ENCODE results near the gene RIPPLY3. TPM values are rescaled to one million over a fixed set of nuclear protein-coding genes. Genes with fewer than 3 reads are reported as not detected.
A peak's percentile ranks its signal among the peaks of the same experiment; 100 is the strongest.
"Not testable (repeated sequence)": the region's sequence is repeated elsewhere in the genome, so short reads cannot be mapped to it uniquely, and the experiment has no call there.

Gene RIPPLY3
- total RNA-seq, 2 experiments from 2014 or later, result 0.26 to 0.27 TPM

GRCh38 chr21:36985751-36986594 is 20.5 kb upstream of the RIPPLY3 start:
- no peaks in the 10 kb centered on the region for H3K9me3 Mint-ChIP-seq
- H3K27me3 Mint-ChIP-seq, result peaks cover 6% of the 10 kb centered on the region
- POLR2A ChIA-PET, result no interaction called here
- H3K4me1 Mint-ChIP-seq (ENCODE audit: low read depth), result peaks cover 41% of the 10 kb centered on the region
- peak; percentile 42 for DNase-seq
- intact Hi-C loops (cut with micrococcal nuclease), result loop anchor here (5.0 to 10.0 kb wide), 2 partner anchors 74 to 379 kb away; partner anchors contain the start of gene DYRK1A
- CTCF ChIA-PET, result interaction anchor here (2.1 kb wide), 1 partner anchor 24 kb away, joined by 8 read pairs; no protein-coding TSS in a partner anchor
- H3K36me3 Mint-ChIP-seq, result no peaks in the 10 kb centered on the region
- peak overlapping the region; percentile 71 for H3K27ac Mint-ChIP-seq
- H3K4me3 Mint-ChIP-seq, result peak overlapping the region; percentile 20

GRCh38 chr21:36987845-36988244 is 18.7 kb upstream of the RIPPLY3 start:
- Mint-ChIP-seq H3K4me3 (no peak overlapping the region), H3K4me1 (ENCODE audit: low read depth) (peaks cover 39% of the 10 kb centered on the region), H3K36me3 (no peaks in the 10 kb centered on the region), H3K27me3 (no peaks in the 10 kb centered on the region), H3K9me3 (no peaks in the 10 kb centered on the region), H3K27ac (peak overlapping the region; percentile 38)
- ChIA-PET CTCF (interaction anchor here (1.4 to 2.1 kb wide), 3 partner anchors 11 to 22 kb away, joined by 3 to 10 read pairs (median 8); no protein-coding TSS in a partner anchor), POLR2A (no interaction called here)
- intact Hi-C loops (cut with micrococcal nuclease), result loop anchor here (2.0 to 10.0 kb wide), 4 partner anchors 21 to 377 kb away; partner anchors contain the start of genes DYRK1A, HLCS, PIGP and TTC3
- no peak for DNase-seq

GRCh38 chr21:36988536-36988935 is 18.0 kb upstream of the RIPPLY3 start:
- peak overlapping the region; percentile 53 for H3K4me3 Mint-ChIP-seq
- POLR2A ChIA-PET, result no interaction called here
- DNase-seq, result no peak
- CTCF ChIA-PET, result interaction anchor here (2.6 to 5.2 kb wide), 2 partner anchors 22 to 23 kb away, joined by 16 to 51 read pairs; partner anchors contain the start of gene HLCS
- H3K27me3 Mint-ChIP-seq, result no peaks in the 10 kb centered on the region
- H3K36me3 Mint-ChIP-seq, result no peaks in the 10 kb centered on the region
- intact Hi-C loops (cut with micrococcal nuclease), result loop anchor here (2.0 to 10.0 kb wide), 4 partner anchors 22 to 376 kb away; partner anchors contain the start of genes DYRK1A, HLCS, PIGP and TTC3
- no peaks in the 10 kb centered on the region for H3K9me3 Mint-ChIP-seq
- H3K27ac Mint-ChIP-seq, result peak overlapping the region; percentile 15
- H3K4me1 Mint-ChIP-seq (ENCODE audit: low read depth), result peaks cover 39% of the 10 kb centered on the region

- H3K36me3 Mint-ChIP-seq, DNase-seq, H3K27me3 Mint-ChIP-seq, H3K9me3 Mint-ChIP-seq: not testable (repeated sequence)
- intact Hi-C loops (cut with micrococcal nuclease), result loop anchor here (1.0 to 10.0 kb wide), 5 partner anchors 12 to 376 kb away; partner anchors contain the start of genes DYRK1A, HLCS, PIGP and TTC3
- ChIA-PET CTCF (interaction anchor here (0.6 to 5.2 kb wide), 18 partner anchors 9 to 358 kb away, joined by 3 to 51 read pairs (median 4); partner anchors contain the start of gene HLCS), POLR2A (interaction anchor here (1.0 to 1.8 kb wide), 3 partner anchors 14 to 575 kb away, joined by 3 to 6 read pairs (median 3); no protein-coding TSS in a partner anchor)
- Mint-ChIP-seq H3K27ac (peak overlapping the region; percentile 78), H3K4me3 (peak overlapping the region; percentile 72), H3K4me1 (ENCODE audit: low read depth) (peaks cover 39% of the 10 kb centered on the region)
These were observed 17.3 kb upstream of the RIPPLY3 start for GRCh38 chr21:36989199-36989698.

- POLR2A ChIA-PET, result interaction anchor here (1.0 to 1.8 kb wide), 4 partner anchors 15 to 574 kb away, joined by 3 to 6 read pairs (median 3); no protein-coding TSS in a partner anchor
- H3K4me1 Mint-ChIP-seq (ENCODE audit: low read depth), result peaks cover 39% of the 10 kb centered on the region
These were observed 16.6 kb upstream of the RIPPLY3 start for GRCh38 chr21:36989699-36990507.

GRCh38 chr21:36990508-36991205 is 15.8 kb upstream of the RIPPLY3 start:
- no peak for DNase-seq
- no peaks in the 10 kb centered on the region for H3K36me3 Mint-ChIP-seq
- POLR2A ChIA-PET, result interaction anchor here (1.0 to 1.8 kb wide), 2 partner anchors 25 to 81 kb away, joined by 3 to 6 read pairs; no protein-coding TSS in a partner anchor
- H3K27ac Mint-ChIP-seq, result peak overlapping the region; percentile 44
- H3K27me3 Mint-ChIP-seq, result no peaks in the 10 kb centered on the region
- intact Hi-C loops (cut with micrococcal nuclease), result no loop called here
- peaks cover 37% of the 10 kb centered on the region for H3K4me1 Mint-ChIP-seq (ENCODE audit: low read depth)
- H3K9me3 Mint-ChIP-seq, result no peaks in the 10 kb centered on the region
- CTCF ChIA-PET, result interaction anchor here (0.8 to 5.2 kb wide), 16 partner anchors 9 to 360 kb away, joined by 3 to 51 read pairs (median 6); partner anchors contain the start of genes HLCS and RIPPLY3
- peak overlapping the region; percentile 65 for H3K4me3 Mint-ChIP-seq

More at GRCh38 chr21:36989699-36990507, 16.6 kb upstream of the RIPPLY3 start:
- CTCF ChIA-PET, result interaction anchor here (0.6 to 5.2 kb wide), 21 partner anchors 10 to 359 kb away, joined by 3 to 51 read pairs (median 4); partner anchors contain the start of genes HLCS and RIPPLY3
- H3K9me3 Mint-ChIP-seq, result no peaks in the 10 kb centered on the region
- no peaks in the 10 kb centered on the region for H3K36me3 Mint-ChIP-seq
- H3K27me3 Mint-ChIP-seq, result no peaks in the 10 kb centered on the region
- intact Hi-C loops (cut with micrococcal nuclease), result loop anchor here (1.0 to 10.0 kb wide), 5 partner anchors 13 to 375 kb away; partner anchors contain the start of genes DYRK1A, HLCS, PIGP and TTC3
- H3K27ac Mint-ChIP-seq, result peak overlapping the region; percentile 78
- H3K4me3 Mint-ChIP-seq, result peak overlapping the region; percentile 72
- peak; percentile 92 for DNase-seq

- ChIA-PET POLR2A (no interaction called here), CTCF (interaction anchor here (1.5 to 5.2 kb wide), 3 partner anchors 15 to 27 kb away, joined by 8 to 51 read pairs (median 33); partner anchors contain the start of gene HLCS)
These were observed 13.8 kb upstream of the RIPPLY3 start for GRCh38 chr21:36992671-36993070.

GRCh38 chr21:36994501-36995158 is 11.9 kb upstream of the RIPPLY3 start:
- Mint-ChIP-seq H3K36me3 (no peaks in the 10 kb centered on the region), H3K4me1 (ENCODE audit: low read depth) (peaks cover 5% of the 10 kb centered on the region), H3K4me3 (peak overlapping the region; percentile 41), H3K27me3 (peaks cover 2% of the 10 kb centered on the region), H3K27ac (no peak overlapping the region), H3K9me3 (no peaks in the 10 kb centered on the region)
- CTCF ChIA-PET, result no interaction called here
- intact Hi-C loops (cut with micrococcal nuclease), result no loop called here
- POLR2A ChIA-PET, result no interaction called here
- peak; percentile 70 for DNase-seq

More at GRCh38 chr21:36992671-36993070, 13.8 kb upstream of the RIPPLY3 start:
- intact Hi-C loops (cut with micrococcal nuclease), result no loop called here
- no peaks in the 10 kb centered on the region for H3K9me3 Mint-ChIP-seq
- DNase-seq, result no peak
- H3K4me1 Mint-ChIP-seq (ENCODE audit: low read depth), result peaks cover 19% of the 10 kb centered on the region
- no peaks in the 10 kb centered on the region for H3K36me3 Mint-ChIP-seq
- peaks cover 2% of the 10 kb centered on the region for H3K27me3 Mint-ChIP-seq
- no peak overlapping the region for H3K4me3 Mint-ChIP-seq
- no peak overlapping the region for H3K27ac Mint-ChIP-seq

- H3K27me3 Mint-ChIP-seq; H3K36me3 Mint-ChIP-seq; H3K27ac Mint-ChIP-seq; H3K4me3 Mint-ChIP-seq; POLR2A ChIA-PET; H3K4me1 Mint-ChIP-seq (ENCODE audit: low read depth); intact Hi-C loops (cut with micrococcal nuclease); DNase-seq; H3K9me3 Mint-ChIP-seq; CTCF ChIA-PET: not testable (repeated sequence)
These were observed 11.2 kb upstream of the RIPPLY3 start for GRCh38 chr21:36995285-36995684.

GRCh38 chr21:36999131-36999898 is 7.2 kb upstream of the RIPPLY3 start:
- no peak for DNase-seq
- ChIA-PET CTCF (interaction anchor here (2.1 to 2.8 kb wide), 2 partner anchors 10 to 11 kb away, joined by 5 to 11 read pairs; no protein-coding TSS in a partner anchor), POLR2A (no interaction called here)
- no peaks in the 10 kb centered on the region for H3K36me3 Mint-ChIP-seq
- intact Hi-C loops (cut with micrococcal nuclease), result no loop called here
- H3K27ac Mint-ChIP-seq, result no peak overlapping the region
- H3K4me1 Mint-ChIP-seq (ENCODE audit: low read depth), result peaks cover 7% of the 10 kb centered on the region
- H3K9me3 Mint-ChIP-seq, result no peaks in the 10 kb centered on the region
- H3K4me3 Mint-ChIP-seq, result no peak overlapping the region
- H3K27me3 Mint-ChIP-seq, result peaks cover 2% of the 10 kb centered on the region

Measured in activated CD4-positive, alpha-beta memory T cell treated with anti-CD3 and anti-CD28 coated beads for 36 hours (primary cell).